Fibroblast of pulmonary artery (primary cell): ENCODE measurements around the gene SNRPD2.

Experiments used
- DNase-seq: peaks from one replicate; pipeline ENCODE4 v3.0.0-alpha.2; 2010; ENCODE audit warnings: low read depth
- H3K4me3 ChIP-seq: replicated peaks from 2 replicates; pipeline ENCODE4 v1.5.1; 2011; ENCODE audit warnings: low read depth, mild to moderate bottlenecking, control low read depth, low read length, moderate library complexity
- TF ChIP-seq, protein P1 (sequence below): IDR thresholded peaks from 2 replicates; pipeline ENCODE4 v1.5.1; 2011; ENCODE audit warnings: mild to moderate bottlenecking, control low read depth, low read length, inconsistent platforms; ENCODE audit errors: missing control alignments

Gene SNRPD2

GRCh38 chr19:45641274-45642105, 50.3 kb downstream of the SNRPD2 start:
- DNase-seq = peak; percentile 69
- peak overlapping the region; percentile 37 for H3K4me3 ChIP-seq
- TF ChIP-seq, protein P1, sequence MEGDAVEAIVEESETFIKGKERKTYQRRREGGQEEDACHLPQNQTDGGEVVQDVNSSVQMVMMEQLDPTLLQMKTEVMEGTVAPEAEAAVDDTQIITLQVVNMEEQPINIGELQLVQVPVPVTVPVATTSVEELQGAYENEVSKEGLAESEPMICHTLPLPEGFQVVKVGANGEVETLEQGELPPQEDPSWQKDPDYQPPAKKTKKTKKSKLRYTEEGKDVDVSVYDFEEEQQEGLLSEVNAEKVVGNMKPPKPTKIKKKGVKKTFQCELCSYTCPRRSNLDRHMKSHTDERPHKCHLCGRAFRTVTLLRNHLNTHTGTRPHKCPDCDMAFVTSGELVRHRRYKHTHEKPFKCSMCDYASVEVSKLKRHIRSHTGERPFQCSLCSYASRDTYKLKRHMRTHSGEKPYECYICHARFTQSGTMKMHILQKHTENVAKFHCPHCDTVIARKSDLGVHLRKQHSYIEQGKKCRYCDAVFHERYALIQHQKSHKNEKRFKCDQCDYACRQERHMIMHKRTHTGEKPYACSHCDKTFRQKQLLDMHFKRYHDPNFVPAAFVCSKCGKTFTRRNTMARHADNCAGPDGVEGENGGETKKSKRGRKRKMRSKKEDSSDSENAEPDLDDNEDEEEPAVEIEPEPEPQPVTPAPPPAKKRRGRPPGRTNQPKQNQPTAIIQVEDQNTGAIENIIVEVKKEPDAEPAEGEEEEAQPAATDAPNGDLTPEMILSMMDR = no peak

GRCh38 chr19:45640849-45641273, 50.9 kb downstream of the SNRPD2 start:
- no peak for DNase-seq
- TF ChIP-seq, protein P1 = no peak
- H3K4me3 ChIP-seq = no peak overlapping the region

DNA sequence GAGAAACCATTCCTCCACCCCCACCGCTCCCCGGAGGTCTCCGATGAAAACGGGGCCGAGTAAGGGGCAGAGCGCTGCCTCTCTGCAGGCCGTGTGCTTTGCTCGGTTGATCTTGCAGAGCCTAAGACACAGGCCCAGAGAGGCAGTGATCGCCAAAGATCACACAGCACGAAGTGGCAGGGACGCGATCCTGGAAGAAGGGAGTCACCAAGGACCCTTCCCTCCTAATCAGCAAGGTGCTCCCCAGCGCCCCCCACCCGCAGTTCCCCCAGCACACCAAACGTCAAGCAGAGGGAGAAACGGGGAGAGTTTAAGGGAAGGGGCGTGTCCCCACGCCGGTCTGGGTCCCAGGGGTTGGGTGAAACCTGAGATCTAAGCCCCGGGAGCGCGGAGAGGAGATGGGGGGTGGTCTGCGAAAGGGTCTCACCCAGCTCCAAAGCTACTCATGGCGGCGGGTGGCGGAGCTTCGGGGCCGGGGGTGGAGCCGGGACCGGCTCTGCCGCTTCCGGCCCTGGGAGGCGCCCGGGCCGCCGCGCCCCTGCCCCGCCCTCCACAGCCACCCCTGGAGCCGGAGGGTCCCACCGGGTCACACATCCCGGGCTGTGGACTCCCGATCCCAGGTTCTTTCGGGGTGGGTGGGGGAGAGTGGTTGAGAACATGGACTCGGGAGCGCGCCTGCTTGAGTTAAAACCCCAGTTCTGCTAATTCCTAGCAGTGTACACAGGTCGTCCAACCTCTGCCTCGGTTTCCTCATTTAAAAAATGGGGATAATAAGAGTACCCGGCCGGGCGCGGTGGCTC, 52.6 kb downstream of the SNRPD2 start, which contains the start of gene EML2:
Gene EML2, minus strand, starts transcription at position 468 of the 800 bp plus-strand sequence. Its CDS starts 21 bp downstream, at position 447.
- TF ChIP-seq, protein P1 = peak; percentile 14
- H3K4me3 ChIP-seq = peak within 1 kb of the TSS; percentile 74
- no peak for DNase-seq

- TF ChIP-seq, protein P1 = no peak
- peak; percentile 72 for DNase-seq
These were observed 53.7 kb downstream of the SNRPD2 start for GRCh38 chr19:45637890-45638667.

More at GRCh38 chr19:45637890-45638667, 53.7 kb downstream of the SNRPD2 start:
- H3K4me3 ChIP-seq = peak overlapping the region; percentile 74
